ENCODE data around the gene ACR. TPM values are rescaled to one million over a fixed set of nuclear protein-coding genes. Genes with fewer than 3 reads are reported as not detected.

The ACR gene
- total RNA-seq (ENCODE audit: low replicate concordance): not detected in 2 replicates

DNA sequence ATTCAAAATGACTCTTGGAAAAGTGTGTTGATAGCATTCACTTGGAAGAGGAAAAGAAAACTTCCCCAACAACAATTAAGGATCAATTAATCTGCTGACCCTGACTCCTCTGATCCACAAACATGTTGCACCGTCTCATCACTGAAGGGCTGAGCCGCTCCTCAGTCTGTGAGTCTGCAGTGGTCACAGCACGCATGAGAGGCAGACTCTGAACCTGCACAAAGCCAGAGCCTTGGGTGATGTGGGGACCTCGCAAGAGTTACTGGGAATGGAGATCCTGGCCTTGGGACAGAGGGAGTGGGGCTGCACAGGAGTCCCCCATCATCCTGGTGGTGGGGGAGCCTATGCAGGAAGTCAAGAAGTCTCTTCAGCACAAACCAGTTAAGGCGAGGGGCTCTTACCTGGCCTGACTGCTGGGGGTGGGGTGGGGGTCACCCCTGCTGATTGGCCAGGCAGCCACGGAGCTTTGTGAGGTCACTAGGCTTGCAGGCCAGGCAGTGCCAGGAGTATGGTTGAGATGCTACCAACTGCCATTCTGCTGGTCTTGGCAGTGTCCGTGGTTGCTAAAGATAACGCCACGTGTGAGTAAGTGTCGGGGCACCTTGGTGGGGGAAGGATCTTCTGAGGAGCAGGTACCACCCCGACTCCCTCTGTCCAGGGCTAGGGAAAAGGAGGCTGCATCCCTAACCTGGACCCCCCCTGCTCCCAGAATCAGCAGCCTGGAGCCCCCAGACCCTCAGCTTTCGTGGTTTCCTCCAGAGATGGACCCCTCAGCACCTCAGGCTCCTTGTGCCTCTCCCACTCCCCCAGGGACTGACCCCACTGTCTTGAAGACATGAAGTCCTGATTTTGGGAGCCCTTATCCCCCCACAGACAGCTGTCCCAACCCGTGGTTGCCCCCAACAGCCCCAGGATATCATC is at the start of gene ACR:
TSS of gene ACR (plus strand) at position 477 of the 921 bp plus-strand sequence. CDS start at position 509, 32 bp downstream.
- Histone ChIP-seq H3K79me2 (ENCODE audit: low read depth) (no peaks in the 10 kb centered on the region), H3K27ac (no peak within 1 kb of the TSS), H3K9ac (no peak within 1 kb of the TSS), H3K4me3 (no peak within 1 kb of the TSS), H3K4me1 (peaks cover 6% of the 10 kb centered on the region), H3K36me3 (no peaks in the 10 kb centered on the region), H3K9me3 (ENCODE audit: low read depth) (no peaks in the 10 kb centered on the region), H3K27me3 (peaks cover 87% of the 10 kb centered on the region), H3F3A (ENCODE audit: low read depth) (peaks cover 4% of the 10 kb centered on the region), H4K20me1 (ENCODE audit: low read depth) (no peaks in the 10 kb centered on the region), H3K4me2 (no peak within 1 kb of the TSS), H2AFZ (replicated peaks) (no peak within 1 kb of the TSS)
- Mint-ChIP-seq H3K4me1 (peaks cover 10% of the 10 kb centered on the region), H3K27me3 (ENCODE audit: insufficient read depth, low read depth) (peaks cover 12% of the 10 kb centered on the region), H3K4me3 (no peak within 1 kb of the TSS), H3K9me3 (no peaks in the 10 kb centered on the region), H3K36me3 (no peaks in the 10 kb centered on the region), H3K27ac (no peak within 1 kb of the TSS)
- TF ChIP-seq, protein P1, sequence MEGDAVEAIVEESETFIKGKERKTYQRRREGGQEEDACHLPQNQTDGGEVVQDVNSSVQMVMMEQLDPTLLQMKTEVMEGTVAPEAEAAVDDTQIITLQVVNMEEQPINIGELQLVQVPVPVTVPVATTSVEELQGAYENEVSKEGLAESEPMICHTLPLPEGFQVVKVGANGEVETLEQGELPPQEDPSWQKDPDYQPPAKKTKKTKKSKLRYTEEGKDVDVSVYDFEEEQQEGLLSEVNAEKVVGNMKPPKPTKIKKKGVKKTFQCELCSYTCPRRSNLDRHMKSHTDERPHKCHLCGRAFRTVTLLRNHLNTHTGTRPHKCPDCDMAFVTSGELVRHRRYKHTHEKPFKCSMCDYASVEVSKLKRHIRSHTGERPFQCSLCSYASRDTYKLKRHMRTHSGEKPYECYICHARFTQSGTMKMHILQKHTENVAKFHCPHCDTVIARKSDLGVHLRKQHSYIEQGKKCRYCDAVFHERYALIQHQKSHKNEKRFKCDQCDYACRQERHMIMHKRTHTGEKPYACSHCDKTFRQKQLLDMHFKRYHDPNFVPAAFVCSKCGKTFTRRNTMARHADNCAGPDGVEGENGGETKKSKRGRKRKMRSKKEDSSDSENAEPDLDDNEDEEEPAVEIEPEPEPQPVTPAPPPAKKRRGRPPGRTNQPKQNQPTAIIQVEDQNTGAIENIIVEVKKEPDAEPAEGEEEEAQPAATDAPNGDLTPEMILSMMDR (IDR thresholded peaks at IDR 0.05): no peak
- TF ChIP-seq EZH2 (IDR thresholded peaks at IDR 0.05): no peak
- TF ChIP-seq EZH2phosphoT487 (IDR thresholded peaks at IDR 0.05): no peak
- DNase-seq (ENCODE audit: low spot score): no peak

DNA sequence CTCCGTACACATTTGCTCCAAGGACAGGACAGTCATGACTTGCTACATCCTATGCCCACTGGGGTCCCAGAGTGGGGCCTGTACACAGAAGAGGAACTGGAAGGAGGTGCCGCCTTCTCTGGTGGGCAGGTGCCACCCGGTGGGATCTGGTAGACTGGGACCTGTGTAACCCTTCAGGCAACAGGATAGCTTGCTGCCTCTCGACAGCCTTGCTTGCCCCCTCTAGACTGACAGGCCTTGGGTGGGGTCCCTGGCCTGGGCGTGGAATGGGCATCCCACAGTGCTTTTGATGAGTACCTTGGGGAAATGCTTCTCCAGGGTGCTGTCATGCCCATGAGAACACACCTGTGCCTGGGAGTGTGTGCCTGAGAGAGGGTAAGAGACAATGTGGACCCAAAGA is 49.6 kb upstream of the ACR start:
- H3K27me3 Mint-ChIP-seq (ENCODE audit: insufficient read depth, low read depth): peaks cover 4% of the 10 kb centered on the region
- Histone ChIP-seq H3K9ac (no peak overlapping the region), H3K79me2 (ENCODE audit: low read depth) (no peaks in the 10 kb centered on the region)

DNA sequence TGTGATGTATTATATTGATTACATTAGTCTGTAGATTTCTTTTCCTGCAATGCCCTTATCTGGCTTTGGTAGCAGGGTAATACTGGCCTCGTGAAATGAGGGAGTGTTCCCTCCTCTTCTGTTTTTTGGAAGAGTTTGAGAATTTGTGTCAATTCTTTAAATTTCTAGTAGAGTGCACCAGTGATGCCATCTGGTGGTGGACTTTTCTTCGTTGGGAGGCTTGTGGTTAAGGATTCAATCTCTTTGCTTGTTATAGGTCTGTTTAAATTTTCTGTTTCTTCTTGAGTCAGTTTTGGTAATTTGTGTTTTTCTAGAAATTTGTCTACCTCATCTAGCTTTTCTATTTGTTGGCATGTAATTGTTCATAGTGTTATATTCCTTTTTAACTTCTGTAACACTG is 46.5 kb upstream of the ACR start:
- Mint-ChIP-seq H3K9me3 (peaks cover 3% of the 10 kb centered on the region), H3K27me3 (ENCODE audit: insufficient read depth, low read depth) (peaks cover 3% of the 10 kb centered on the region), H3K4me3 (no peak overlapping the region), H3K4me1 (peaks cover 9% of the 10 kb centered on the region), H3K36me3 (peaks cover 21% of the 10 kb centered on the region), H3K27ac (no peak overlapping the region)
- Histone ChIP-seq H3F3A (ENCODE audit: low read depth) (peaks cover 17% of the 10 kb centered on the region), H3K4me3 (no peak overlapping the region), H3K9me3 (ENCODE audit: low read depth) (peaks cover 4% of the 10 kb centered on the region), H3K79me2 (ENCODE audit: low read depth) (no peaks in the 10 kb centered on the region), H3K9ac (no peak overlapping the region), H3K27me3 (no peaks in the 10 kb centered on the region), H3K4me1 (no peaks in the 10 kb centered on the region), H3K4me2 (no peak overlapping the region), H3K27ac (no peak overlapping the region), H4K20me1 (ENCODE audit: low read depth) (no peaks in the 10 kb centered on the region), H2AFZ (replicated peaks) (no peak overlapping the region), H3K36me3 (no peaks in the 10 kb centered on the region)
- peak; percentile 62 for DNase-seq (ENCODE audit: low spot score)
- TF ChIP-seq, protein P1 (IDR thresholded peaks at IDR 0.05): peak; percentile 73
- TF ChIP-seq EZH2phosphoT487 (IDR thresholded peaks at IDR 0.05): no peak

More for the DNA sequence above, 49.6 kb upstream of the ACR start:
- Histone ChIP-seq H2AFZ (replicated peaks) (no peak overlapping the region), H3K4me1 (no peaks in the 10 kb centered on the region), H3K4me2 (no peak overlapping the region), H3K27ac (no peak overlapping the region), H3F3A (ENCODE audit: low read depth) (no peaks in the 10 kb centered on the region), H3K36me3 (no peaks in the 10 kb centered on the region), H3K9me3 (ENCODE audit: low read depth) (peaks cover 4% of the 10 kb centered on the region), H4K20me1 (ENCODE audit: low read depth) (no peaks in the 10 kb centered on the region), H3K27me3 (no peaks in the 10 kb centered on the region), H3K4me3 (no peak overlapping the region)
- H3K36me3 Mint-ChIP-seq: peaks cover 25% of the 10 kb centered on the region
- H3K9me3 Mint-ChIP-seq: peaks cover 3% of the 10 kb centered on the region
- no peak overlapping the region for H3K4me3 Mint-ChIP-seq
- H3K27ac Mint-ChIP-seq: no peak overlapping the region
- DNase-seq (ENCODE audit: low spot score): no peak
- peaks cover 7% of the 10 kb centered on the region for H3K4me1 Mint-ChIP-seq
- TF ChIP-seq EZH2phosphoT487 (IDR thresholded peaks at IDR 0.05): no peak
- TF ChIP-seq, protein P1 (IDR thresholded peaks at IDR 0.05): no peak
- no peak for TF ChIP-seq EZH2 (IDR thresholded peaks at IDR 0.05)
